GM23248 (cell line): ENCODE data around the gene HSD17B13. TPM values are rescaled to one million over a fixed set of nuclear protein-coding genes. Genes with fewer than 3 reads are reported as not detected.
A peak's percentile ranks its signal among the peaks of the same experiment; 100 is the strongest.

Experiments
- DNase-seq: peaks from one replicate; pipeline ENCODE4 v3.0.0-alpha.2; 2015
- H2AFZ ChIP-seq: fragments of 200-600 bp; sonication (generic); 2 replicates; pipeline ENCODE4 v1.6.1; 2016; ENCODE audit warnings: antibody characterized with exemption
- H3F3A ChIP-seq: fragments of 200-600 bp; sonication (generic); 2 replicates; pipeline ENCODE4 v1.6.1; 2016; ENCODE audit warnings: mild to moderate bottlenecking, antibody characterized with exemption, mixed run types; ENCODE audit not compliant: insufficient read depth
- H3K27ac ChIP-seq: fragments of 200-600 bp; sonication (generic); 2 replicates; pipeline ENCODE4 v1.5.1; 2016; ENCODE audit warnings: mild to moderate bottlenecking
- H3K27me3 ChIP-seq: fragments of 200-600 bp; sonication (generic); replicated peaks from 2 replicates; pipeline ENCODE4 v1.6.1; 2016; ENCODE audit warnings: mild to moderate bottlenecking; ENCODE audit not compliant: insufficient read depth
- H3K36me3 ChIP-seq: fragments of 200-600 bp; sonication (generic); 2 replicates; pipeline ENCODE4 v1.6.1; 2016; ENCODE audit warnings: low read depth, mild to moderate bottlenecking
- H3K4me1 ChIP-seq: fragments of 200-600 bp; sonication (generic); 2 replicates; pipeline ENCODE4 v1.6.1; 2016; ENCODE audit warnings: mild to moderate bottlenecking; ENCODE audit not compliant: insufficient read depth
- H3K4me2 ChIP-seq: fragments of 200-600 bp; sonication (generic); one replicate; pipeline ENCODE4 v1.6.1; 2016; ENCODE audit warnings: mild to moderate bottlenecking; ENCODE audit not compliant: unreplicated experiment
- H3K4me3 ChIP-seq: fragments of 200-600 bp; sonication (generic); 2 replicates; pipeline ENCODE4 v1.5.1; 2016; ENCODE audit warnings: mild to moderate bottlenecking
- H3K79me2 ChIP-seq: fragments of 200-600 bp; sonication (generic); 2 replicates; pipeline ENCODE4 v1.6.1; 2016; ENCODE audit warnings: mild to moderate bottlenecking; ENCODE audit not compliant: insufficient read depth
- H3K9ac ChIP-seq: fragments of 200-600 bp; sonication (generic); 2 replicates; pipeline ENCODE4 v1.6.1; 2016; ENCODE audit warnings: mild to moderate bottlenecking
- H3K9me2 ChIP-seq: fragments of 200-600 bp; sonication (generic); 2 replicates; pipeline ENCODE4 v1.6.1; 2016; ENCODE audit warnings: mixed run types, mild to moderate bottlenecking, moderate library complexity; ENCODE audit not compliant: insufficient read depth
- H3K9me3 ChIP-seq: fragments of 200-600 bp; sonication (generic); one replicate; pipeline ENCODE4 v1.6.1; 2017; ENCODE audit warnings: low read depth
- H4K20me1 ChIP-seq: fragments of 200-600 bp; sonication (generic); 2 replicates; pipeline ENCODE4 v1.6.0; 2016; ENCODE audit not compliant: insufficient read depth
- EZH2 ChIP-seq: fragments of 200-600 bp; sonication (generic); IDR thresholded peaks from 2 replicates; pipeline ENCODE4 v1.6.1; 2018; ENCODE audit warnings: antibody characterized with exemption, mild to moderate bottlenecking; ENCODE audit not compliant: insufficient read depth, poor library complexity, severe bottlenecking
- EZH2phosphoT487 ChIP-seq: fragments of 200-600 bp; sonication (generic); IDR thresholded peaks from 2 replicates; pipeline ENCODE4 v1.6.1; 2018; ENCODE audit warnings: antibody characterized with exemption, moderate library complexity, mild to moderate bottlenecking, low read depth; ENCODE audit not compliant: insufficient read depth
- WGBS, 2 experiments: methylation state at CpG; one replicate each; pipeline ENCODE4 v1.1.6; 2015 to 2017; ENCODE audit warnings: low lambda C conversion rate in 2 of 2, low coverage in 1 of 2; ENCODE audit errors: missing lambda C conversion rate in 2 of 2; 5-methylcytosine and 5-hydroxymethylcytosine counted together
- in situ Hi-C: fragments of 300-500 bp; cut with MboI; formaldehyde crosslinking; loops from 2 replicates; pipeline ENCODE4 v1.15.0; 2020
- microRNA-seq: library from miRNA; unstranded; fragments of <30 nt; microRNA quantifications from one replicate; pipeline ENCODE4, GENCODE V29; 2016; ENCODE audit warnings: borderline number of aligned reads
- polyA plus RNA-seq: library from polyadenylated mRNA; unstranded; fragments of >200 nt; fragmentation: Nextera tagmentation; extraction: Ambion mirVana; gene quantifications from 2 replicates; pipeline ENCODE4 v1.2.1, GENCODE V29; 2016
- small RNA-seq: library from RNA; depleted of rRNA; stranded (forward); fragments of <200 nt; gene quantifications from one replicate; pipeline ENCODE3, GENCODE V24; 2014; ENCODE audit warnings: low read depth, low replicate concordance
- total RNA-seq: library from RNA; depleted of rRNA; stranded (reverse); fragments of >200 nt; shearing (Covaris generic); gene quantifications from 2 replicates; pipeline ENCODE4 v1.2.3, GENCODE V29; 2014; rRNA removed

HSD17B13 gene
- total and polyA plus RNA-seq, 2 experiments from 2014 or later: not detected

- WGBS, 2 experiments: 45 to 57% methylated on average over 1 of the region's 1 CpG
- H4K20me1 ChIP-seq: no peaks in the 10 kb centered on the region
- H3K79me2 ChIP-seq: no peaks in the 10 kb centered on the region
- no peaks in the 10 kb centered on the region for H3F3A ChIP-seq
- TF ChIP-seq EZH2phosphoT487 (no peak), EZH2 (no peak)
- H3K4me2 ChIP-seq: no peak overlapping the region
- no peaks in the 10 kb centered on the region for H3K9me2 ChIP-seq
- no peak overlapping the region for H3K4me3 ChIP-seq
- no peaks in the 10 kb centered on the region for H3K4me1 ChIP-seq
- DNase-seq: no peak
- no peaks in the 10 kb centered on the region for H3K27me3 ChIP-seq
- H3K9me3 ChIP-seq: no peaks in the 10 kb centered on the region
- in situ Hi-C loops: no loop called here
- H3K9ac ChIP-seq: no peak overlapping the region
- H3K36me3 ChIP-seq: no peaks in the 10 kb centered on the region
- H3K27ac ChIP-seq: no peak overlapping the region
- no peak overlapping the region for H2AFZ ChIP-seq
These were observed 59.8 kb downstream of the HSD17B13 start for GRCh38 chr4:87262886-87263285.

GRCh38 chr4:87260477-87260876 is 62.2 kb downstream of the HSD17B13 start:
- H3K27ac ChIP-seq: no peak overlapping the region
- 96 to 100% methylated on average over 2 of the region's 2 CpGs for WGBS, 2 experiments
- H3K79me2 ChIP-seq: no peaks in the 10 kb centered on the region
- no peak overlapping the region for H3K4me2 ChIP-seq
- no peak overlapping the region for H3K4me3 ChIP-seq
- H3K9me2 ChIP-seq: no peaks in the 10 kb centered on the region
- H3K9ac ChIP-seq: no peak overlapping the region
- no peaks in the 10 kb centered on the region for H3K36me3 ChIP-seq
- TF ChIP-seq EZH2 (no peak), EZH2phosphoT487 (no peak)
- no peaks in the 10 kb centered on the region for H3K27me3 ChIP-seq
- no peak overlapping the region for H2AFZ ChIP-seq
- DNase-seq: peak; percentile 3
- H3K4me1 ChIP-seq: no peaks in the 10 kb centered on the region
- H3K9me3 ChIP-seq: no peaks in the 10 kb centered on the region
- in situ Hi-C loops: no loop called here
- H4K20me1 ChIP-seq: no peaks in the 10 kb centered on the region
- H3F3A ChIP-seq: no peaks in the 10 kb centered on the region

GRCh38 chr4:87258677-87259076 is 64.0 kb downstream of the HSD17B13 start:
- H3F3A ChIP-seq: no peaks in the 10 kb centered on the region
- no peak for DNase-seq
- H3K27ac ChIP-seq: no peak overlapping the region
- H3K36me3 ChIP-seq: no peaks in the 10 kb centered on the region
- H3K9me3 ChIP-seq: no peaks in the 10 kb centered on the region
- no peak overlapping the region for H3K4me3 ChIP-seq
- H4K20me1 ChIP-seq: no peaks in the 10 kb centered on the region
- no peak overlapping the region for H3K4me2 ChIP-seq
- H3K9me2 ChIP-seq: no peaks in the 10 kb centered on the region
- in situ Hi-C loops: no loop called here
- H3K4me1 ChIP-seq: no peaks in the 10 kb centered on the region
- H3K79me2 ChIP-seq: no peaks in the 10 kb centered on the region
- TF ChIP-seq EZH2phosphoT487: no peak
- H3K27me3 ChIP-seq: no peaks in the 10 kb centered on the region
- no peak overlapping the region for H2AFZ ChIP-seq
- 69 to 73% methylated on average over 2 of the region's 2 CpGs for WGBS, 2 experiments
- H3K9ac ChIP-seq: no peak overlapping the region

- Histone ChIP-seq H3K79me2 (no peaks in the 10 kb centered on the region), H3K27me3 (no peaks in the 10 kb centered on the region), H4K20me1 (no peaks in the 10 kb centered on the region), H3K4me2 (no peak overlapping the region), H3K36me3 (no peaks in the 10 kb centered on the region), H3F3A (no peaks in the 10 kb centered on the region), H3K9me2 (no peaks in the 10 kb centered on the region), H3K4me3 (no peak overlapping the region), H3K9me3 (no peaks in the 10 kb centered on the region), H3K4me1 (no peaks in the 10 kb centered on the region), H2AFZ (no peak overlapping the region), H3K9ac (no peak overlapping the region), H3K27ac (no peak overlapping the region)
- 7 to 11% methylated on average over 3 of the region's 3 CpGs for WGBS, 2 experiments
- TF ChIP-seq EZH2 (no peak), EZH2phosphoT487 (no peak)
- DNase-seq: no peak
- in situ Hi-C loops: no loop called here
These were observed 65.2 kb downstream of the HSD17B13 start for GRCh38 chr4:87257523-87257922.

GRCh38 chr4:87255755-87256154 is 66.9 kb downstream of the HSD17B13 start:
- Histone ChIP-seq H3K27me3 (no peaks in the 10 kb centered on the region), H2AFZ (no peak overlapping the region), H3F3A (no peaks in the 10 kb centered on the region), H3K9ac (no peak overlapping the region), H3K4me2 (no peak overlapping the region), H3K9me2 (no peaks in the 10 kb centered on the region), H3K27ac (no peak overlapping the region), H3K79me2 (no peaks in the 10 kb centered on the region), H3K9me3 (no peaks in the 10 kb centered on the region), H4K20me1 (no peaks in the 10 kb centered on the region), H3K4me1 (no peaks in the 10 kb centered on the region), H3K36me3 (no peaks in the 10 kb centered on the region), H3K4me3 (no peak overlapping the region)
- in situ Hi-C loops: no loop called here
- 88 to 100% methylated on average over 1 of the region's 1 CpG for WGBS, 2 experiments
- no peak for DNase-seq
- no peak for TF ChIP-seq EZH2phosphoT487
- no peak for TF ChIP-seq EZH2

Small RNA genes lying within 50 kb of the gene (microRNA-seq; reads per million reads assigned to microRNA genes)
- gene MIR5705: not detected

Small RNA genes lying within 50 kb of the gene (small RNA-seq; reads per million reads assigned to genes)
- not detected for gene MIR5705

Other genes starting within 250 kb of the HSD17B13 start
- gene KLHL8, start 102.3 kb downstream of the HSD17B13 start, total RNA-seq: 6.7 and 7.9 TPM in 2 replicates
- 7.5 and 7.8 TPM in 2 replicates for gene KLHL8, start 102.3 kb downstream of the HSD17B13 start, polyA plus RNA-seq
- gene HSD17B11, start 68.3 kb upstream of the HSD17B13 start, total RNA-seq: 37.0 and 44.6 TPM in 2 replicates
- 30.4 and 31.1 TPM in 2 replicates for gene HSD17B11, start 68.3 kb upstream of the HSD17B13 start, polyA plus RNA-seq
- gene NUDT9, start 99.7 kb upstream of the HSD17B13 start, total RNA-seq: 9.4 and 11.2 TPM in 2 replicates
- 34.8 and 36.4 TPM in 2 replicates for gene NUDT9, start 99.7 kb upstream of the HSD17B13 start, polyA plus RNA-seq
- not detected in 2 replicates for gene SPARCL1, start 206.5 kb upstream of the HSD17B13 start, total RNA-seq
- gene SPARCL1, start 206.5 kb upstream of the HSD17B13 start, polyA plus RNA-seq: not detected in 2 replicates